Karpas-422 (cell line): ENCODE data around the gene SFTA2. TPM values are rescaled to one million over a fixed set of nuclear protein-coding genes. Genes with fewer than 3 reads are reported as not detected.

ENCODE experiments used
- small RNA-seq: library from RNA; depleted of rRNA; stranded (forward); fragments of <200 nt; gene quantifications from one replicate; pipeline ENCODE3, GENCODE V24; 2014
- total RNA-seq: library from RNA; depleted of rRNA; stranded (reverse); fragments of >200 nt; shearing (Covaris generic); gene quantifications from 2 replicates; pipeline ENCODE4 v1.2.3, GENCODE V29; 2014; ENCODE audit warnings: low replicate concordance; rRNA removed

Gene SFTA2
- total RNA-seq, 1 experiment from 2014 or later = not detected

Small RNA genes lying within 50 kb of the gene (small RNA-seq; reads per million reads assigned to genes)
- gene RF00019 = not detected

Other genes starting within 250 kb of the SFTA2 start
- gene PPP1R18, start 245.5 kb downstream of the SFTA2 start, total RNA-seq = 69.8 and 75.3 TPM in 2 replicates
- gene NRM, start 241.2 kb downstream of the SFTA2 start, total RNA-seq = 16.9 and 38.1 TPM in 2 replicates
- gene MDC1, start 214.9 kb downstream of the SFTA2 start, total RNA-seq = 9.4 and 11.0 TPM in 2 replicates
- 403 and 427 TPM in 2 replicates for gene TUBB, start 211.8 kb downstream of the SFTA2 start, total RNA-seq
- 58.2 and 103 TPM in 2 replicates for gene FLOT1, start 189.5 kb downstream of the SFTA2 start, total RNA-seq
- gene IER3, start 187.6 kb downstream of the SFTA2 start, total RNA-seq = 0.19 and 0.54 TPM in 2 replicates
- 0.15 and 0.25 TPM in 2 replicates for gene DDR1, start 47.7 kb downstream of the SFTA2 start, total RNA-seq
- 21.8 and 23.4 TPM in 2 replicates for gene GTF2H4, start 24.0 kb downstream of the SFTA2 start, total RNA-seq
- gene VARS2, start 17.9 kb downstream of the SFTA2 start, total RNA-seq = 42.3 and 50.2 TPM in 2 replicates
- not detected in 2 replicates for gene MUCL3, start 8.8 kb upstream of the SFTA2 start, total RNA-seq
- gene MUC21, start 51.5 kb upstream of the SFTA2 start, total RNA-seq = not detected in 2 replicates
- not detected in 2 replicates for gene MUC22, start 78.3 kb upstream of the SFTA2 start, total RNA-seq
- not detected in 2 replicates for gene C6orf15, start 180.4 kb upstream of the SFTA2 start, total RNA-seq
- gene PSORS1C1, start 182.6 kb upstream of the SFTA2 start, total RNA-seq = not detected in 2 replicates
- not detected in 2 replicates for gene CDSN, start 188.3 kb upstream of the SFTA2 start, total RNA-seq
- not detected in 2 replicates for gene PSORS1C2, start 206.9 kb upstream of the SFTA2 start, total RNA-seq
- 21.3 and 23.1 TPM in 2 replicates for gene CCHCR1, start 225.6 kb upstream of the SFTA2 start, total RNA-seq
- 13.9 and 20.4 TPM in 2 replicates for gene TCF19, start 226.4 kb upstream of the SFTA2 start, total RNA-seq
- not detected in 2 replicates for gene POU5F1, start 238.5 kb upstream of the SFTA2 start, total RNA-seq